ENCODE data around the gene CPZ.
"Not testable (repeated sequence)": the region's sequence is repeated elsewhere in the genome, so short reads cannot be mapped to it uniquely, and the experiment has no call there.

GRCh38 chr4:8654139-8654538 is 61.6 kb downstream of the CPZ start:
- TF ChIP-seq CTCF (IDR thresholded peaks at IDR 0.05); EZH2 (IDR thresholded peaks at IDR 0.05; ENCODE audit: borderline replicate concordance, insufficient read depth, low read depth, low read length, poor library complexity, severe bottlenecking): not testable (repeated sequence)
